HuH-7 (cell line): ENCODE data around the gene FMN2.
"Not testable (repeated sequence)": the region's sequence is repeated elsewhere in the genome, so short reads cannot be mapped to it uniquely, and the experiment has no call there.

Source experiments
- DNase-seq: peaks from one replicate; pipeline ENCODE4 v3.0.0; 2011; ENCODE audit warnings: low spot score

FMN2 gene

GRCh38 chr1:240366636-240367035 is 275.0 kb downstream of the FMN2 start:
- no peak for DNase-seq

- DNase-seq: no peak
Observed at GRCh38 chr1:240385551-240385950, 293.9 kb downstream of the FMN2 start.

DNA sequence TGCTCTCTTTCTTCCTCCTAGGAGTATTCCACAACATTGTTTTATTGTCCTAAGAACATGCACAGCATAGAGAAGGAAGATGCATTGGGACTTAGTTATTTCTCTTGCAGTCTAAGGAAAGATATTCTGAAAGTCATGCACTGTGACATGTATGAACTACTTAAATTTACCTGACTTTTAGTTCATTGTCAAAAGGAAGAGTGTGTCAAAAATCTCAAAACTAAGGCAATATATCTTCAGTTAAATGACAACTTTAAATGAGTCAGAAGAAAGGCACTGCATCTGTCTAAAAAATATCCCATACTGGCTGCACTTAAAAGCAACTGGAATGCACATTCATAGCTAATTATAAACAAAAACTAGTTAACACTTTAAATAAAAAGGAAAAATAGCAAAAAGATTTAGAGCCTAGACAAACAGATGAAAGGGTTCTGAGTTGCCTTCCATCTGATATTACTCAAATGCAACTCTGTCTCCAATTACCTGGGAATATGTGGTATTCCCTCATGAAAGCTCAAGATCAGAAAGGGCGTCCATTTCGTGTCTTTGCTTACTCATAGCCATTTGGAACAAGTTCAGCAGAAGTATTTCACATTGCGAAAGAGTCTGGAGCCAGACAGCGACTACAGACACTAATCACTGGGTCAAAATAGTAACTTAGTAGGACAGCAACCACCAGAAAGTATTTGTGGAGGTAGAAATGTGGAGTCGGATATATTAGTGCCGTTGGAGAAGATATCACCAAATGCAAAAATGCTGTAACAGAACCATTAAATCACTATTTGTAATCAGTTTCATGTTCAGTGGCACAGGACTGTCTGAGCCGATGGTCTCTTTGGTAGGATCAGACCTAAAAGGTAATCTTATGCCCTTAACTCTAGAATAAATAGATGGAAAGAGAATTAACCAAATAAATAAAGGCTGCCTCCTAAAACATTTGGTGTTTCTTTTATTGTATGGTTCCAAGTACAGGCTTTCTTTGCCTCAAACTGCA is 294.6 kb downstream of the FMN2 start:
- no peak for DNase-seq

- DNase-seq: no peak
Observed at GRCh38 chr1:240387051-240387450, 295.4 kb downstream of the FMN2 start.

DNA sequence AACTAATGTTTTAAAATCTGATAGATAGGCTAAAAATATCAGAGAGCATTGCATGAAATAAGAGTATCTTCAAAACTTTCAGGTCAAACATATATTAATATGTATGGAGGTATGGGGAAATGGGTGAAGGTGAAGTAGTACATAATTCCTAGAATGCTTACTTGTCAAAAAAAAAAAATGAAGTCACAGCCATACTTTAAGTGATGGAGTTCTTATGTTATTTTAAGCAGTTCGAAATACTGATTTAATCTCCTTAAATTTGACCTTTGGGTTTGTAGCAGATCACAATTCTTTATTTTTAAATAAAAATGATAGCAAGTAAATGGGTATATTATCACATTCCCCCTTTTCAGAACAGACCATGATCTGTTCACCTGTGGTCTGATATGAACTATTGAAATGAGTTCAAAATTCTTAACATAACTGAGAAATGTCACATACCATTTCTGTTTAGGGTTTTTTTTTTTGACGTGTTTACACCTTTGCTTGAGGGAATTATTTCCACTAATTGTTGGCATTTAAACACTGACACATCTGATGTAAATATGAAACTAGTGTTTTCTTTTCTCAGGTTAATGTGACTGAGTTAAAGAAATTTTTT is 300.1 kb downstream of the FMN2 start:
- DNase-seq: no peak

GRCh38 chr1:240394353-240394752 is 302.7 kb downstream of the FMN2 start:
- no peak for DNase-seq

DNA sequence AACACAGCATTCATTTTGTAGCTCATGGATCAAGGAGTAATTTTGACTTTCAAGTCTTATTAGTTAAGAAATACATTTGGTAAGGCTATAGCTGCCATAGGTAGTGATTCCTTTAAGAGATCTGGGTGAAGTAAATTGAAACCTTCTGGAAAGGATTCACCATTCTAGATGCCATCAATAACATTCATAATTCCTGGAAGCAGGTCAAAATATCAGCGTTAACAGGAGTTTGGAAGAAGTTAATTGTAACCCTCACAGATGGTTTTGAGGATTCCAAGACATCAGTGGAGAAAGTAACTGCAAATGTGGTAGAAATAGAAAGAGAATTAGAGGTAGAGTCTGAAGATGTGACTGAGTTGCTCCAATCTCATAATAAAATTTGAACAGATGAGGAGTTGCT is 303.7 kb downstream of the FMN2 start:
- DNase-seq: no peak

GRCh38 chr1:240399381-240399780 is 307.7 kb downstream of the FMN2 start:
- DNase-seq: no peak

- DNase-seq: no peak
Observed at GRCh38 chr1:240401731-240402130, 310.0 kb downstream of the FMN2 start.

GRCh38 chr1:240402326-240402725 is 310.6 kb downstream of the FMN2 start:
- no peak for DNase-seq

- no peak for DNase-seq
Observed at GRCh38 chr1:240404286-240404685, 312.6 kb downstream of the FMN2 start.

GRCh38 chr1:240405751-240406150 is 314.1 kb downstream of the FMN2 start:
- DNase-seq: no peak

DNA sequence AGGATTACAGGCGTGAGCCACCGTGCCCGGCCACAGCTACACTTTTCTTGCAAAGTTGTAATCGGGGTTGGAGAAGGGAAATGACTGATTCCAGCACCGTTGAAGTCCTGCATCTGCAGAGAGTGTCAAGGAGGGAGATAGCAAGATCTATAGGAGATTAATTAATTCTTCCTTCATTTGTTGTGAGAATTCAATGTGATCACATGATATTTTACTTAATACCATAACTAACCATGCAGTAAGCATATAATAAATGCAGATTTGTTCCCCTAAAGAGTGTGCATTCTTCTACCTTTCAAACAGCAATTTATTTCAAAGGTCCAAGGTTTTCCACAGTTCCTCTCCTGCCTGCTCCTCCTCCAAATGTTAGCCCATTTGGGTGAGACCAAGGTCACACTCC is 315.7 kb downstream of the FMN2 start:
- DNase-seq: no peak

GRCh38 chr1:240409615-240410014 is 317.9 kb downstream of the FMN2 start:
- no peak for DNase-seq

- no peak for DNase-seq
Observed at GRCh38 chr1:240413732-240414131, 322.0 kb downstream of the FMN2 start.

GRCh38 chr1:240414237-240414636 is 322.6 kb downstream of the FMN2 start:
- DNase-seq: no peak

DNA sequence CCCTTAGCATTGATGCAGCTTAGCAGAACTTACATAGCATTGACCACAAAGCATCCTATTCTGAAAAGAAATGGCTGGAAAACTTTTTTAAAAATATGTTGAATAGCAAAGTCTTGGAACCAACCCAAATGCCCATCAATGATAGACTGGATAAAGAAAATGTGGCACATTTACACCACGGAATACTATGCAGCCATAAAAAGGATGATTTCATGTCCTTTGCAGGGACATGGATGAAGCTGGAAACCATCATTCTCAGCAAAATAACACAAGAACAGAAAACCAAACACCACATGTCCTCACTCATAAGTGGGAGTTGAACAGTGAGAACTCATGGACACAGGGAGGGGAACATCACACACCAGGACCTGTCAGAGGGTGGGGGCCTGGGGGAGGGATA is 323.3 kb downstream of the FMN2 start:
- DNase-seq: not testable (repeated sequence)

GRCh38 chr1:240415532-240415931 is 323.8 kb downstream of the FMN2 start:
- DNase-seq: no peak

- no peak for DNase-seq
Observed at GRCh38 chr1:240417317-240417716, 325.6 kb downstream of the FMN2 start.

GRCh38 chr1:240420766-240421165 is 329.1 kb downstream of the FMN2 start:
- no peak for DNase-seq

- DNase-seq: no peak
Observed at GRCh38 chr1:240423246-240423924, 331.7 kb downstream of the FMN2 start.

DNA sequence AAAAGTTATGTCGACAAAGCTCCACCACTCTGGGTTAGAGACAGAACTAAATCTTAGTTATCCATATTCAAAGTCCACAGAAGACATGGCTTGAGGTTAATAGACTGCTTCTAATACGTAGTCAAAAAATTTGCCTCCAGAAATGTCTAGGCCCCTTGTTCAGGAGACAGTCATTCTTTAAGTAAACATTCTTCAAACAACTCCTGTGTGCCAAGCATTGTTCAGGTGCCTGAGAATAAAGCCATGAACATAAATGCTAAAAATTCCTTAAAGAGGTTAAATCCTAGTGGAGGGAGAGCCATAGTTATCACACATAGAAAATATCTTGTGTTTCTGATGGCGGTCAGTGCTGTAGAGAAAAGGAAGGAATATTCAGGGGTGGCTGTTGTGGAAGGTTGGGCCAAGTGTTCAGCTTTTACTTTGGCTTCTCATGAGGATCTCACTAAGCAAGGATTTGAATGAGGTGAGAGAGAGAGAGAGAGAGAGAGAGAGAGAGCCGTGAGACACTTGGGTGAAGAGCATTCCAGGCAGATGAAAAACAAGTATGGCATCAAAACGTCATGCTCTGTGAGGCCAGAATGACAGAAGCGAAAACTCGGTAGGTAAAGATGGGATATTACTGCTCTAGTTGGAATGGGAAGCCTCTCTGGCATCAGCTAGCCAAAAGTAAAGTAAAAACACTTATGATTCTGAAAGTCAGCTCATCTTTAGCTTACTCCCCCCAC is 333.2 kb downstream of the FMN2 start:
- DNase-seq: no peak
